Hepatocyte (in vitro differentiated cells): ENCODE data around the gene ALK. TPM values are rescaled to one million over a fixed set of nuclear protein-coding genes. Genes with fewer than 3 reads are reported as not detected.

Experiments
- DNase-seq: peaks from one replicate; pipeline ENCODE4 v3.0.0-alpha.2; 2016; ENCODE audit warnings: low spot score
- H2AFZ ChIP-seq: fragments of 200-600 bp; sonication (generic); 2 replicates; pipeline ENCODE4 v1.6.0; 2016; ENCODE audit warnings: antibody characterized with exemption, mild to moderate bottlenecking
- H3K27ac ChIP-seq: fragments of 200-600 bp; sonication (generic); 2 replicates; pipeline ENCODE4 v1.5.1; 2016; ENCODE audit warnings: mild to moderate bottlenecking
- H3K27me3 ChIP-seq: fragments of 200-600 bp; sonication (generic); 2 replicates; pipeline ENCODE4 v1.6.1; 2016
- H3K36me3 ChIP-seq: fragments of 200-600 bp; sonication (generic); replicated peaks from 2 replicates; pipeline ENCODE4 v1.5.1; 2016; ENCODE audit warnings: low read depth; ENCODE audit not compliant: insufficient read depth
- H3K4me1 ChIP-seq: fragments of 200-600 bp; sonication (generic); 2 replicates; pipeline ENCODE4 v1.5.1; 2016; ENCODE audit warnings: mild to moderate bottlenecking, moderate library complexity; ENCODE audit not compliant: insufficient read depth
- H3K4me2 ChIP-seq: fragments of 200-600 bp; sonication (generic); 2 replicates; pipeline ENCODE4 v1.6.0; 2016
- H3K4me3 ChIP-seq: fragments of 200-600 bp; sonication (generic); 2 replicates; pipeline ENCODE4 v1.5.1; 2016; ENCODE audit warnings: mild to moderate bottlenecking
- H3K79me2 ChIP-seq: fragments of 200-600 bp; sonication (generic); 2 replicates; pipeline ENCODE4 v1.6.0; 2017; ENCODE audit warnings: mild to moderate bottlenecking
- H3K9me2 ChIP-seq: fragments of 200-600 bp; sonication (generic); replicated peaks from 2 replicates; pipeline ENCODE4 v1.6.0; 2017; ENCODE audit warnings: mild to moderate bottlenecking; ENCODE audit not compliant: insufficient read depth
- H3K9me3 ChIP-seq: fragments of 200-600 bp; sonication (generic); 2 replicates; pipeline ENCODE4 v1.5.1; 2016; ENCODE audit warnings: low read depth, mild to moderate bottlenecking
- H4K20me1 ChIP-seq: fragments of 200-600 bp; sonication (generic); 2 replicates; pipeline ENCODE4 v1.6.0; 2016; ENCODE audit warnings: mild to moderate bottlenecking; ENCODE audit not compliant: insufficient read depth, poor library complexity, severe bottlenecking
- CTCF ChIP-seq: fragments of 200-600 bp; sonication (generic); IDR thresholded peaks from 2 replicates; pipeline ENCODE4 v1.5.1; 2016; ENCODE audit warnings: antibody characterized with exemption, mild to moderate bottlenecking; ENCODE audit not compliant: poor library complexity
- EZH2 ChIP-seq: fragments of 200-600 bp; sonication (generic); IDR thresholded peaks from 2 replicates; pipeline ENCODE4 v1.6.1; 2016; ENCODE audit warnings: antibody characterized with exemption, mild to moderate bottlenecking, borderline replicate concordance
- EZH2phosphoT487 ChIP-seq: fragments of 200-600 bp; sonication (generic); IDR thresholded peaks from one replicate; pipeline ENCODE4 v1.6.1; 2018; ENCODE audit warnings: antibody characterized with exemption, mild to moderate bottlenecking, low read depth, moderate library complexity; ENCODE audit not compliant: unreplicated experiment, severe bottlenecking
- WGBS: methylation state at CpG from one replicate; pipeline ENCODE4 v1.1.6; 2016; ENCODE audit warnings: low lambda C conversion rate; ENCODE audit errors: missing lambda C conversion rate; 5-methylcytosine and 5-hydroxymethylcytosine counted together
- polyA plus RNA-seq: library from polyadenylated mRNA; unstranded; fragments of >200 nt; fragmentation: Nextera tagmentation; extraction: Ambion mirVana; gene quantifications from 2 replicates; pipeline ENCODE4 v1.2.1, GENCODE V29; 2016
- total RNA-seq: library from RNA; depleted of rRNA; stranded (reverse); fragments of >200 nt; gene quantifications from 2 replicates; pipeline ENCODE4 v1.2.3, GENCODE V29; 2014

ALK gene
- total and polyA plus RNA-seq, 2 experiments from 2014 or later, result 0.16 to 0.27 TPM

- H4K20me1 ChIP-seq, result no peaks in the 10 kb centered on the region
- no peaks in the 10 kb centered on the region for H3K4me1 ChIP-seq
- DNase-seq, result no peak
- H3K27ac ChIP-seq, result no peak overlapping the region
- no peak overlapping the region for H2AFZ ChIP-seq
- TF ChIP-seq CTCF, result no peak
- no peak for TF ChIP-seq EZH2phosphoT487
- TF ChIP-seq EZH2, result no peak
- no peaks in the 10 kb centered on the region for H3K79me2 ChIP-seq
- H3K27me3 ChIP-seq, result no peaks in the 10 kb centered on the region
- no peaks in the 10 kb centered on the region for H3K36me3 ChIP-seq
- no peaks in the 10 kb centered on the region for H3K9me2 ChIP-seq
- no peak overlapping the region for H3K4me3 ChIP-seq
- no peak overlapping the region for H3K4me2 ChIP-seq
- H3K9me3 ChIP-seq, result no peaks in the 10 kb centered on the region
Measured at GRCh38 chr2:29182920-29183319, 738.5 kb downstream of the ALK start.

- no peak overlapping the region for H3K4me2 ChIP-seq
- H3K4me3 ChIP-seq, result no peak overlapping the region
- no peak overlapping the region for H3K27ac ChIP-seq
- 97% methylated on average over 1 of the region's 1 CpG for WGBS
- H3K79me2 ChIP-seq, result no peaks in the 10 kb centered on the region
- H3K9me3 ChIP-seq, result no peaks in the 10 kb centered on the region
- no peaks in the 10 kb centered on the region for H3K4me1 ChIP-seq
- H3K27me3 ChIP-seq, result no peaks in the 10 kb centered on the region
- TF ChIP-seq EZH2 (no peak), EZH2phosphoT487 (no peak), CTCF (no peak)
- H4K20me1 ChIP-seq, result no peaks in the 10 kb centered on the region
- H2AFZ ChIP-seq, result no peak overlapping the region
- no peaks in the 10 kb centered on the region for H3K36me3 ChIP-seq
- no peak for DNase-seq
- no peaks in the 10 kb centered on the region for H3K9me2 ChIP-seq
Measured at GRCh38 chr2:29182334-29182733, 739.1 kb downstream of the ALK start.

GRCh38 chr2:29175338-29175737, 746.0 kb downstream of the ALK start:
- no peaks in the 10 kb centered on the region for H3K27me3 ChIP-seq
- no peaks in the 10 kb centered on the region for H3K36me3 ChIP-seq
- H3K4me2 ChIP-seq, result no peak overlapping the region
- no peaks in the 10 kb centered on the region for H3K4me1 ChIP-seq
- no peaks in the 10 kb centered on the region for H4K20me1 ChIP-seq
- no peak overlapping the region for H3K4me3 ChIP-seq
- no peaks in the 10 kb centered on the region for H3K9me3 ChIP-seq
- no peak for DNase-seq
- TF ChIP-seq EZH2 (no peak), EZH2phosphoT487 (no peak), CTCF (no peak)
- no peak overlapping the region for H2AFZ ChIP-seq
- WGBS, result 97% methylated on average over 3 of the region's 3 CpGs
- H3K27ac ChIP-seq, result no peak overlapping the region
- no peaks in the 10 kb centered on the region for H3K79me2 ChIP-seq
- H3K9me2 ChIP-seq, result no peaks in the 10 kb centered on the region

- Histone ChIP-seq H3K27ac (no peak overlapping the region), H3K4me3 (no peak overlapping the region), H3K27me3 (no peaks in the 10 kb centered on the region), H4K20me1 (no peaks in the 10 kb centered on the region), H2AFZ (no peak overlapping the region), H3K9me3 (no peaks in the 10 kb centered on the region), H3K4me1 (no peaks in the 10 kb centered on the region), H3K9me2 (no peaks in the 10 kb centered on the region), H3K36me3 (no peaks in the 10 kb centered on the region), H3K79me2 (no peaks in the 10 kb centered on the region), H3K4me2 (no peak overlapping the region)
- DNase-seq, result no peak
- 32% methylated on average over 2 of the region's 2 CpGs for WGBS
- no peak for TF ChIP-seq EZH2
- TF ChIP-seq CTCF, result no peak
- TF ChIP-seq EZH2phosphoT487, result no peak
Measured at GRCh38 chr2:29174937-29175336, 746.4 kb downstream of the ALK start.
